Upper lobe of left lung (tissue), 4 donors: ENCODE results near the gene HEPHL1.

Experiments used
- POLR2A ChIP-seq, 4 donors: fragments of 450-650 bp; IDR thresholded peaks; one replicate each; pipeline ENCODE4 v1.5.1; 2016 to 2017; ENCODE audit warnings: antibody characterized with exemption in 4 of 4, mild to moderate bottlenecking in 2 of 4
- TF ChIP-seq, protein P1 (sequence below), 6 experiments: fragments of 450-650 bp in 4 of 6; fragments of 200-600 bp in 2 of 6; sonication (generic) in 2 of 6; IDR thresholded peaks; one replicate each; pipeline ENCODE4 v1.5.1; 2016 to 2019; ENCODE audit warnings: antibody characterized with exemption in 6 of 6

DNA sequence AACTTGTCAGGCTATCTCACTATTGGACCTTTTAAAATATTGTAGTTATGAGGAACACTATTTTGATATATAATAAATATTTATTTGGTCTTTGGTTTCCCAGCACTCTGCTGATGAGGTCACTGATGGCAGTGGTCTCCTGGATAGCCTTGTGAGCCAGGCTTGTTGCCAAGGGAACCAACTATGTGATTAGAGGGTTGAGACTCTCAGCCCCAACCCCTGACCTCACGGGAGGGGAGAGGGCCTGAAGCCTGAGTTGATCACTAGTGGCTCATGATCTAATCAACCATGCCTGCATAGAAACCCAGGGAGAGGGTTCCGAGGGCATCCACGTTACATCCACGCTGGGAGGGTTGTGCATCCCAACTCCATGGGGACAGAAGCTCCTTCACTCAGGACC, 118.3 kb downstream of the HEPHL1 start:
- TF ChIP-seq, protein P1, sequence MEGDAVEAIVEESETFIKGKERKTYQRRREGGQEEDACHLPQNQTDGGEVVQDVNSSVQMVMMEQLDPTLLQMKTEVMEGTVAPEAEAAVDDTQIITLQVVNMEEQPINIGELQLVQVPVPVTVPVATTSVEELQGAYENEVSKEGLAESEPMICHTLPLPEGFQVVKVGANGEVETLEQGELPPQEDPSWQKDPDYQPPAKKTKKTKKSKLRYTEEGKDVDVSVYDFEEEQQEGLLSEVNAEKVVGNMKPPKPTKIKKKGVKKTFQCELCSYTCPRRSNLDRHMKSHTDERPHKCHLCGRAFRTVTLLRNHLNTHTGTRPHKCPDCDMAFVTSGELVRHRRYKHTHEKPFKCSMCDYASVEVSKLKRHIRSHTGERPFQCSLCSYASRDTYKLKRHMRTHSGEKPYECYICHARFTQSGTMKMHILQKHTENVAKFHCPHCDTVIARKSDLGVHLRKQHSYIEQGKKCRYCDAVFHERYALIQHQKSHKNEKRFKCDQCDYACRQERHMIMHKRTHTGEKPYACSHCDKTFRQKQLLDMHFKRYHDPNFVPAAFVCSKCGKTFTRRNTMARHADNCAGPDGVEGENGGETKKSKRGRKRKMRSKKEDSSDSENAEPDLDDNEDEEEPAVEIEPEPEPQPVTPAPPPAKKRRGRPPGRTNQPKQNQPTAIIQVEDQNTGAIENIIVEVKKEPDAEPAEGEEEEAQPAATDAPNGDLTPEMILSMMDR (IDR thresholded peaks at IDR 0.05), result no peak
- no peak for TF ChIP-seq POLR2A (IDR thresholded peaks at IDR 0.05)
